GM21390 (cell line): ENCODE results near the gene RSKR.
"Not testable (repeated sequence)": the region's sequence is repeated elsewhere in the genome, so short reads cannot be mapped to it uniquely, and the experiment has no call there.

Experiments used
- ATAC-seq: cut with Tn5 transposase; IDR thresholded peaks from one replicate; pipeline ENCODE4 v1.9.1; 2021; ENCODE audit not compliant: unreplicated experiment

The RSKR gene, protein sequence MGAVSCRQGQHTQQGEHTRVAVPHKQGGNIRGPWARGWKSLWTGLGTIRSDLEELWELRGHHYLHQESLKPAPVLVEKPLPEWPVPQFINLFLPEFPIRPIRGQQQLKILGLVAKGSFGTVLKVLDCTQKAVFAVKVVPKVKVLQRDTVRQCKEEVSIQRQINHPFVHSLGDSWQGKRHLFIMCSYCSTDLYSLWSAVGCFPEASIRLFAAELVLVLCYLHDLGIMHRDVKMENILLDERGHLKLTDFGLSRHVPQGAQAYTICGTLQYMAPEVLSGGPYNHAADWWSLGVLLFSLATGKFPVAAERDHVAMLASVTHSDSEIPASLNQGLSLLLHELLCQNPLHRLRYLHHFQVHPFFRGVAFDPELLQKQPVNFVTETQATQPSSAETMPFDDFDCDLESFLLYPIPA

GRCh38 chr17:28613931-28614381, at the start of gene RSKR:
Gene RSKR (minus strand): TSS chr17:28614185. CDS start chr17:28614161, 24 bp downstream.
- no peak for ATAC-seq

GRCh38 chr17:28663723-28664122, 49.7 kb upstream of the RSKR start:
- no peak for ATAC-seq

- no peak for ATAC-seq
Measured at GRCh38 chr17:28662527-28662829, 48.5 kb upstream of the RSKR start.

GRCh38 chr17:28661635-28662526, 47.9 kb upstream of the RSKR start, which contains the start of the genes SDF2 and SUPT6H:
Gene SDF2 (minus strand): TSS chr17:28661906. CDS start chr17:28661876, 30 bp downstream.
Gene SUPT6H (plus strand): TSS chr17:28662205. CDS start chr17:28673402, 11,197 bp downstream.
- peak; percentile 84 for ATAC-seq

DNA sequence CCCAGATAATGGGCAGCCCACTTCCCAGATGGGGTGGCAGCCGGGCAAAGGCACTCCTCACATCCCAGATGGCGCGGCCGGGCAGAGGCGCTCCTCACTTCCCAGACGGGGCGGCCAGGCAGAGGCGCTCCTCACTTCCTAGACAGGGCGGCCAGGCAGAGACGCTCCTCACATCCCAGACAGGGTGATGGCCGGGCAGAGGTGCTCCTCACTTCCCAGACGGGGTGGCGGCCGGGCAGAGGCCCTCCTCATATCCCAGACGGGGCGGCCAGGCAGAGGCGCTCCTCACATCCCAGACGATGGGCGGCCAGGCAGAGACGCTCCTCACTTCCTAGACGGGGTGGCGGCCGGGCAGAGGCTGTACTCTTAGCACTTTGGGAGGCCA, 45.5 kb upstream of the RSKR start:
- ATAC-seq = not testable (repeated sequence)

DNA sequence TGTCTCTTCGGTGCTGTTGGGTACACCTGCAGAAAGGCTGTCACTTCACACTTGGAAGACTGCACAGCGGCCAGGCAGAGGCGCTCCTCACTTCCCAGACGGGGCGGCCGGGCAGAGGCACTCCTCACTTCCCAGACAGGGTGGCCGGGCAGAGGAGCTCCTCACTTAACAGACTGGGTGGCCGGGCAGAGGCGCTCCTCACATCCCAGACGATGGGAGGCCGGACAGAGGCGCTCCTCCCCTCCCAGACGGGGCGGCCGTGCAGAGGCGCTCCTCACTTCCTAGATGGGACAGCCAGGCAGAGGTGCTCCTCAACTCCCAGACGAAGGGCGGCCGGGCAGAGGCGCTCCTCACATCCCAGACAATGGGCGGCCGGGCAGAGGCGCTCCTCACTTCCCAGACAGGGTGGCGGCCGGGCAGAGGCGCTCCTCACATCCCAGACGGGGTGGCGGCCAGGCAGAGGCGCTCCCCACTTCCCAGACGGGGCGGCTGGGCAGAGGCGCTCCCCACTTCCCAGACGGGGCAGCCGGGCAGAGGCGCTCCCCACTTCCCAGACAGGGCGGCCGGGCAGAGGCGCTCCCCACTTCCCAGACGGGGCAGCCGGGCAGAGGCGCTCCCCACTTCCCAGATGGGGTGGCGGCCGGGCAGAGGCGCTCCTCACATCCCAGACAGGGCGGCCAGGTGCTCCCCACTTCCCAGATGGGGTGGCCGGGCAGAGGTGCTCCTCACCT, 44.9 kb upstream of the RSKR start:
- not testable (repeated sequence) for ATAC-seq

GRCh38 chr17:28658342-28658741, 44.4 kb upstream of the RSKR start:
- not testable (repeated sequence) for ATAC-seq

GRCh38 chr17:28657756-28658155, 43.8 kb upstream of the RSKR start:
- ATAC-seq = no peak

- no peak for ATAC-seq
Measured at GRCh38 chr17:28655160-28655559, 41.2 kb upstream of the RSKR start.

DNA sequence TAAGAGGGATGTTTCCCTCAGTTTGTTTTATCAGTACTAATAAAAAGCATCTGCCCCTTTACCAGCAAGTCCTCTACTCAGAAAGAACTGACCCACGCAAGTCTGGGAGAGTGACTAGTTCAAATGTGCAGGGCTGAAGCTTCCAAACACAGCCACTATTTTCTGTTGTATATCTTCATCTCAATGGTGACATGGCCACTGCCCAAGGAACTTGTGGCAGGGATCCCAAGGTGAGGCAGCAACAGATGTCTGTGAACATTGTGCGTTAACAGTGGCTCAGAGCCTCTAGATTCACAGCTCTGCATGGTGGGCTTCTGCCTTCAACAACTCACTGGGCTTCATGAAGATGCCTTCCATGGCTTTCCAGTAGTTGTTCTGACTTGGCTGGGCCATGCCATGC, 34.7 kb upstream of the RSKR start:
- no peak for ATAC-seq

DNA sequence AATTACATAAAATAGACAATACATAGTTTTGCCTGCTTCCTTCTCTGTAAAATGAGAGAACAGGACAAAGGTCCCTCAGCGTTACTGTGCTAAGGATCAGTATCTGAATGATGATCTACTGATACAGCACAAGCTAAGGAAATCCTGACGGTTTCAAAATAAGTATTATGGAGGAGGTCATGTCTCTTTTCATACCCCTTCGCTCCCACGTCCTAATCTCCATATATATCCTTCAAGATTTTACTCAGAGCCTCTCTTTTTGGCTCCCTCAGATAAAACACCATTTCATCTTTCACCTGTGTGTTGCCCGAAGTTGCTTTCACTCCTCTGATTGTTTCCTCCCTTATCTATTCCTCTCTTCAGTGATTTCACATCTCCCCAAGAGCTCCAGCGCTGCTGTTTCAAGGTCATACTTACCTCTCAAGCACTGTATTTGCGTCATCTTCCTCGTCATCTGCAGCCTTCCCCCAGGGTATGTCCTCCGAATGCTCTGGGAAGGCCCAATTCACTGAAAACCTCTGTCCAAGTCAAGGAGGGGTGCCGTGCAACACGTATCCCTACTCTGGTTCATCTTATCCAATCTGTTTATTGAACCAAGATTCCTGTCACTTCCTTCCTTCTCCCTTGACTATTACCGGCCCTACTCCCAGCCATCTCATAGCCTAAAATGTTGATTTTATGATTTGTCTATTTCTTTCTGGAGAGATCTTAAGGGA, 32.2 kb upstream of the RSKR start:
- no peak for ATAC-seq

- ATAC-seq = no peak
Measured at GRCh38 chr17:28645576-28645939, 31.6 kb upstream of the RSKR start.

- ATAC-seq = peak; percentile 82
Measured at GRCh38 chr17:28644787-28645575, 31.0 kb upstream of the RSKR start, which contains the start of gene BLTP2. Gene BLTP2 (minus strand): TSS chr17:28645158. CDS start chr17:28645056, 102 bp downstream.

GRCh38 chr17:28643983-28644786, 30.2 kb upstream of the RSKR start:
- ATAC-seq = peak; percentile 5

DNA sequence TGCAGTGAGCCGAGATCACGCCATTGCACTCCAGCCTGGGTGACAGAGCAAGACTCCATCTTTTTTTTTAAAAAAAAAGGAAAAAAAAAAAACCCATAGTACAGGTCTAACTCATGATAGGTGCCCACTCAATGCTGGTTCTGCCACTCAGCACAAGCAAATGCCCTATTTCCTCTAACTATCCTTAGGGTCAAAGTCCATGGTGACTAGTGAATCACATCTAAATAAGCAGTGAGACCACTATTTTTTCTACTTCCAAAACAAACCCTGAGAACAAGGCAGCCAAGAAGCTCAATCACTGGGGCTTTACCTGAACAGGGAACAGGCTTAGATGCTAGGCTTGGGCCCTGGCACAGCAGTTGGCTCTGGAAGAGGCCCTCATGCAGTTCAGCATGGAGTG, 27.6 kb upstream of the RSKR start:
- ATAC-seq = no peak

GRCh38 chr17:28635506-28635905, 21.5 kb upstream of the RSKR start:
- ATAC-seq = no peak

DNA sequence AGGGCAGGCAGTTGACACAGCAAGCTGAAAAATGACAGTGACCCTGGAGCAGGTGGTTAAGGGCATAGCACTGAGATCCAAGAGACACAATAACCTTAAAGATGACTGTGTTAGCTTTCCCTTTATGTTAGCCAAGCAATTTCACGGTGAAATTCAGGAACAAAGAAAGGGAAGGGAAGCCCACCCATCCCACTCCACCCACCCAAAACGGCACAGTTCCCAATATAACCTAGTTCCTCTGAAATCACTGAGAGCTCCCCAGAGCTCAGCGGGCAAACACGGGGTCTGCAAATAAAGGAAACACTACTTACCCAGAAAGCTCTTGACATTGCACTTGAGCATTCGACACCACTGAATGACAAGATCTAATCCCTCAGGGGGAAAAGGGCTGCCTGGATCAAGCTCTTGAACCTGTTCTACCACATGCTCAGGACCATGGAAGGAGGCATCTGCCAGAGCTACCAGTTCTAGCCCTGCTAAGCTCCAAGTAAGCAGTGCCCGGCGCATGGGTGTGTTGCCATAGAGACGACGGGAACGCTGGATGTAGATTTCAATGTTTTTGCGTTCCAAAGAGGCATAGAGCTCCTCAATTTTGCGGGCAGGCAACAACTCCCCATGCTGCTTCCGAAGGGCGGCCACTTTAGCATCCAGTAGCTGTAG, 20.4 kb upstream of the RSKR start:
- ATAC-seq = no peak

DNA sequence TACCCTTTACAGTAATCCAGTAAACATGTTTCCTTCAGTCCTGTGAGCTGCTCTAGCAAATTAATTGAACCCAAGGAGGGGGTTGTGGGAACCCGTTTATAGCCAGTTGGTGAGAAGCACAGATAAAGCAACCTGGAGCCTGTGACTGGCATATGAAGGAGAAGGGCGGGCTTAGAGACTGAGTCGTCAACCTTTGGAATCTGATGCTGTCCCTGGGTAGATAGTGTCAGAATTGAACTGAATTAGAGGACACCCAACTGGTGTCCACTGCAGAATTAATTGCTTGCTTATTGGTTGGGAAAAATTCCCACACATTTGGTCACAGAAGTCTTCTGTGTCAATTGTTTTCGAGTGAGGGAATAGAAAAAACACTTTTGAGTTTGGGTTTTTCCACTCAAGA, 12.8 kb upstream of the RSKR start:
- ATAC-seq = no peak
